Cardiac fibroblast (primary cell): ENCODE measurements around the gene SCPEP1.

Experiments used
- DNase-seq, 2 donors: peaks; one replicate each; pipeline versions ENCODE4 v3.0.0 to v3.0.0-alpha.2; 2010; ENCODE audit warnings: low read depth in 2 of 2
- H3K4me3 ChIP-seq, 2 donors: replicated peaks in 1 of 2; 1 replicate in 1 of 2; 2 replicates in 1 of 2; pipeline ENCODE4 v1.5.1; 2011; ENCODE audit warnings: low read depth in 2 of 2, low read length in 2 of 2, mild to moderate bottlenecking in 2 of 2, moderate library complexity in 1 of 2
- TF ChIP-seq, protein P1 (sequence below): IDR thresholded peaks from one replicate; pipeline ENCODE4 v1.5.1; 2011; ENCODE audit warnings: low read depth, mild to moderate bottlenecking, low read length, inconsistent platforms

The SCPEP1 gene

GRCh38 chr17:57038486-57038885 lies 60.6 kb downstream of the SCPEP1 start:
- TF ChIP-seq, protein P1, sequence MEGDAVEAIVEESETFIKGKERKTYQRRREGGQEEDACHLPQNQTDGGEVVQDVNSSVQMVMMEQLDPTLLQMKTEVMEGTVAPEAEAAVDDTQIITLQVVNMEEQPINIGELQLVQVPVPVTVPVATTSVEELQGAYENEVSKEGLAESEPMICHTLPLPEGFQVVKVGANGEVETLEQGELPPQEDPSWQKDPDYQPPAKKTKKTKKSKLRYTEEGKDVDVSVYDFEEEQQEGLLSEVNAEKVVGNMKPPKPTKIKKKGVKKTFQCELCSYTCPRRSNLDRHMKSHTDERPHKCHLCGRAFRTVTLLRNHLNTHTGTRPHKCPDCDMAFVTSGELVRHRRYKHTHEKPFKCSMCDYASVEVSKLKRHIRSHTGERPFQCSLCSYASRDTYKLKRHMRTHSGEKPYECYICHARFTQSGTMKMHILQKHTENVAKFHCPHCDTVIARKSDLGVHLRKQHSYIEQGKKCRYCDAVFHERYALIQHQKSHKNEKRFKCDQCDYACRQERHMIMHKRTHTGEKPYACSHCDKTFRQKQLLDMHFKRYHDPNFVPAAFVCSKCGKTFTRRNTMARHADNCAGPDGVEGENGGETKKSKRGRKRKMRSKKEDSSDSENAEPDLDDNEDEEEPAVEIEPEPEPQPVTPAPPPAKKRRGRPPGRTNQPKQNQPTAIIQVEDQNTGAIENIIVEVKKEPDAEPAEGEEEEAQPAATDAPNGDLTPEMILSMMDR = no peak
- DNase-seq = no peak

DNA sequence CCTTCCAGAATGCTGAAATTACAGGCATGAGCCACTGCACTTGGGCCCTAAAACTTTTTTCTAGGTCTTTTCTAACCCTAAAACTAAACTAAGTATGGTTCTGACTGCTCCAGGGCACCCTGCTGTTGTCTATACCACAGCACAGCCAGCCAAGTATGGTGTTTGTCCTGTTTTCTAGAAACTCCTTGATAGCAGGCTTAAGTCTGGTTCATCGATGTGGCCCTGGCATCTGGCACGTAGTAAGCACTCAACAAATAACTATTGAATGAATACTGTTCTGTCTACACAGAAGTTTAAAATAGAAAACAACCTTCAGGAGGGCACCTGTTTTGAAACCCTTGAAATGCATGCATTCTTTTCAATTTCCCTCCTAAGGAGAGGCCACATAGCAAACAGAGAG lies 62.6 kb downstream of the SCPEP1 start:
- no peak for DNase-seq
- TF ChIP-seq, protein P1 = no peak
- no peak overlapping the region for H3K4me3 ChIP-seq

More at GRCh38 chr17:57038486-57038885, 60.6 kb downstream of the SCPEP1 start:
- H3K4me3 ChIP-seq = no peak overlapping the region

- TF ChIP-seq, protein P1 = no peak
- no peak overlapping the region for H3K4me3 ChIP-seq
- no peak for DNase-seq
These were observed 65.3 kb downstream of the SCPEP1 start for GRCh38 chr17:57043276-57043675.

- TF ChIP-seq, protein P1 = no peak
- no peak for DNase-seq
- no peak overlapping the region for H3K4me3 ChIP-seq
These were observed 67.3 kb downstream of the SCPEP1 start for GRCh38 chr17:57044976-57045867.

DNA sequence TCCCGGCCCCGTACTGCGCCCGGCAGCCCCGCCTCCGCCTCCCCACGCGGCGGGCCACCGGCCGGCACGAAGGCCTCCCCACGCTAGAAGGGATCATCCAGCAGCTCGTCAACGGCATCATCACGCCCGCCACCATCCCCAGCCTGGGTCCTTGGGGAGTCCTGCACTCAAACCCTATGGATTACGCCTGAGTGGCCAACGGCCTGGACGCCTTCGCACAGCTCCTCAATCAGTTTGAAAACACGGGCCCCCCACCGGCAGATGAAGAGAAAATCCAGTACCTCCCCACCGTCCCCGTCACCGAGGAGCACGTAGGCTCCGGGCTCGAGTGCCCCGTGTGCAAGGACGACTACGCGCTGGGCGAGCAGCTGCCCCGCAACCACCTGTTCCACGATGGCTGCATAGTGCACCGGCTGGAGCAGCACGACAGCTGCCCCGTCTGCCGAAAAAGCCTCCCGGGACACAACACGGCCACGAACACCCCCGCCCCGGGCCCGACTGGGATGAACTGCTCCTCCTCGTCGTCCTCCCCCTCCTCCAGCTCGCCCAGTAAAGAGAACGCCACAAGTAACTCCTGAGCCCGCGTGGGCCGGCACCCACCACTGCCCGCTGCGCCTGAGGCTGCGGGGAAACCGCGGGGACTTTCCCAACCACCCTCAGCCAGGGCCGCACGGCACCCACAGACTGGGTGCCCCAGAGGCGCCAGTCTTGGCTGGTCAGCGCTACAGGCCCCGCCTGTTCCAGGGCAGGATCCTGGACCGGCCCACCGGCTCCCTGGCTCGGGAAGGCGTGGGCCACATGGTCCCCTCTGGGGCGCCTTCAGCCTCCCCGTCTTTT lies 68.2 kb downstream of the SCPEP1 start:
- peak overlapping the region in 1 of 2 donors; percentile 18 for H3K4me3 ChIP-seq
- TF ChIP-seq, protein P1 = no peak
- DNase-seq = no peak

DNA sequence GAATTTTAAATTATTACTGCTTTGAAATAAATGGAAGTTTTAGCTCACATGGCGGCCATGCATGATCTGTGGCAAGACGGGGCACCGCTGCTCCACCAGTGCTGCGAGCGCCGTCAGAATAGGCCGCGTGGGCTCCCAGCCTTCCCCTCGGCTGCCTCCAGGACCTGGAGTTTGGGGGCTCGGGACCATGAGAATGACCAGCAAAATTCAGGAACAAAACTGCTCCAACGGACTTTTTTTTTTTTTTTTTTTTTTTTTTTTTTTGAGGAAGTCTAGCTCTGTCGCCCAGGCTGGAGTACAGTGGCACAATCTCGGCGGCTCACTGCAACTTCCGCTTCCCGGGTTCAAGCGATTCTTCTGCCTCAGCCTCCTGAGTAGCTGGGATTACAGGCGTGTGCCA lies 68.8 kb downstream of the SCPEP1 start:
- H3K4me3 ChIP-seq = no peak overlapping the region
- no peak for DNase-seq
- TF ChIP-seq, protein P1 = no peak
